Activated T-cell treated with anti-CD3 and anti-CD28 coated beads, Interleukin-2, amount 50 U/mL, for 24 hours (primary cell): ENCODE measurements around the gene FUT1.
"Not testable (repeated sequence)": the region's sequence is repeated elsewhere in the genome, so short reads cannot be mapped to it uniquely, and the experiment has no call there.

Source experiments
- DNase-seq: peaks from one replicate; pipeline ENCODE4 v3.0.0-alpha.2; 2020
- H3K27ac Mint-ChIP-seq: 2 replicates; pipeline ENCODE4 v1.8.0; 2020; ENCODE audit warnings: mild to moderate bottlenecking, mixed read lengths
- H3K27me3 Mint-ChIP-seq: 2 replicates; pipeline ENCODE4 v1.8.0; 2020; ENCODE audit warnings: mixed read lengths
- H3K36me3 Mint-ChIP-seq: 2 replicates; pipeline ENCODE4 v1.8.0; 2020; ENCODE audit warnings: low read depth, mixed read lengths
- H3K4me1 Mint-ChIP-seq: 2 replicates; pipeline ENCODE4 v1.8.0; 2020; ENCODE audit warnings: low read depth, mixed read lengths
- H3K4me3 Mint-ChIP-seq: 2 replicates; pipeline ENCODE4 v1.8.0; 2020; ENCODE audit warnings: mild to moderate bottlenecking, moderate library complexity, mixed read lengths
- H3K9me3 Mint-ChIP-seq: 2 replicates; pipeline ENCODE4 v1.8.0; 2020; ENCODE audit warnings: mixed read lengths

FUT1 gene

DNA sequence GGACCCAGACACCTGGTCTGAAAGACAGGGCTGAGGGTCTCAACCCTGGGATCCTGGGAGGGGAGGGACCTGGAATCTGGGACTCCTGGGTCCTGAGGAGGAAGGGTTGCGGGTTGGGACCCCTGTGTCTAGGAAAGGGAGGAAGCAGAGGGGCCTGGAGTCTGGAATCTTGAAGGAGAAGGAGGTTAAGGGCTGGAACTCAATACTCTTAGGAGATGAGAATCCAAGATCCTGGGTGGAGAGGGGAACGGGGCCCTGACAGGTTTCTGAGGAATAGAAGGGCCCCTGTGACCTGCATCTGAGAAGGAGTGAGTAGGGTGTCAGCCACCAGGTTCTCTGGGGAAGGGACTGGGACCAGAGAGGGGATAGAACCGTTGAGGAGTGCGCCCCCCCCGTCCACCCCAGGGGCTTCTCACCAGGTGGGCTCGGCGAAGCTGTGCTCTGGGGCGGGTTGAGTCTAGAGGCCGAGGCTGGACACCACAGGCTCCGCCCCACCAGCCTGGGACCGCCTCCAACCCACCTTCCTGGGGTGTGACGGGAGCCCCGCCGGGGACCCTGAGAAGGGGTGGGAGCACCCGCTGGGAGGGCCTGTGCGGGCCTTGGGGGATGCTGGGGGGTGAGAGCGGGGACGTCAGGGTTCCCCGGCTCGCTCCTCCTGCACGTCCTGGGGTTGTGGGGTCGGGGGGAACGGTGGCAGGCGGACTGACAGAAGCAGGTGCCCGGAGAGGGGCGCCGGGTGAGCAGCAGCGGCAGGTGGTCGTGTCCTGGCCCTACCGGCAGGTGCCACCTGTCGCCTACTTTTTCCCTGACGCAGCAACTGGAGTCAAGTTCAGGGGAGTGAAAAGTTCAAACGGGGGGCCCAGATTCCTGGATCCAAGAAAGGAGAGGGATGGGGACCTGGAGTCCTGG, 32.9 kb downstream of the FUT1 start, which contains the start of gene MAMSTR:
MAMSTR (minus strand) TSS at position 463 of the 909 bp plus-strand sequence. CDS start 694 bp downstream, outside the sequence.
- H3K9me3 Mint-ChIP-seq = no peaks in the 10 kb centered on the region
- peaks cover 2% of the 10 kb centered on the region for H3K36me3 Mint-ChIP-seq
- H3K4me3 Mint-ChIP-seq = peak within 1 kb of the TSS; percentile 86
- peaks cover 22% of the 10 kb centered on the region for H3K4me1 Mint-ChIP-seq
- H3K27ac Mint-ChIP-seq = peak within 1 kb of the TSS; percentile 98
- H3K27me3 Mint-ChIP-seq = no peaks in the 10 kb centered on the region
- no peak for DNase-seq

DNA sequence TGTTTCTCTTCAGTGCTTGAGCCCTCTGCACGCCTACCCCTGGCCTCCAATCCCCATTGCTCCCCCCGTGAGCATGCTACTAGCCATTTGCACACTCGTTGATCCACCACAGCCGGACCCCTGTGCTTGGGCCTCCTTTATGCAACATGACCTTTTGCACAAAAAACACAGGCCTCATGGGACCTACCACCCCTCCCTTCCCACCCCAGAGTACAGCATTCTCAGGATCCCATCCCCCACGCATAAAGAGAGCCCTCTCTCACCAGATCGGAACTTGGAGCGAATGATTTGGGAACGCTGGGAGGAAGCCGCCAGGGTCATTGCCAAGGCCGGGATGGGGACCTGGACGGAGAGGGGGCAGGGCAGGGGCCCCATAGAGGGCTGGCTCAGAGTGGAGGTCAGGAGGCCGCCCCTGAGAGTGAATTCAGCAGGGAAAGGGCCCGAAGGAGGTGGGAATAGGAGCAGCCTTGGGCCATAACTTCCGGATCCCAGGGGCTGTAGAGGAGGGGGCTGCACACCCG, 33.7 kb downstream of the FUT1 start:
- no peak overlapping the region for H3K4me3 Mint-ChIP-seq
- H3K9me3 Mint-ChIP-seq = no peaks in the 10 kb centered on the region
- H3K27me3 Mint-ChIP-seq = no peaks in the 10 kb centered on the region
- H3K4me1 Mint-ChIP-seq = peaks cover 23% of the 10 kb centered on the region
- no peak overlapping the region for H3K27ac Mint-ChIP-seq
- no peak for DNase-seq
- H3K36me3 Mint-ChIP-seq = peaks cover 2% of the 10 kb centered on the region

DNA sequence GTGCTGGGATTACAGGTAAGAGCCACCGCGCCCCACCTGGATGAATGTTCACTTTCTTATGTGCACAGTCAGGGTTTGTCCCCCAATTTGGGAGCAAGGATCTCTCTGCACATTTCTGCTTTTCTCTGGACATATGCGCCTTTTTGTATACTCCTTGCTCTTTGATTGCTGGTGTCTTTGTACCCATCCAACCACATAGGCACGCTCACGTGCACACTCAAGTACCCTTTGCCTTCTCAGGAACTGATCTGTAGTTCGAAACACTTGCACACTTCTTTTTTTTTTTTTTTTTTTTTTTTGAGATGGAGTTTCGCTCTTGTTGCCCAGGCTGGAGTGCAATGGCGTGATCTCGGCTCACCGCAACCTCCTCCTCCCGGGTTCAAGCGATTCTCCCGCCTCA, 34.3 kb downstream of the FUT1 start:
- H3K4me3 Mint-ChIP-seq = not testable (repeated sequence)

DNA sequence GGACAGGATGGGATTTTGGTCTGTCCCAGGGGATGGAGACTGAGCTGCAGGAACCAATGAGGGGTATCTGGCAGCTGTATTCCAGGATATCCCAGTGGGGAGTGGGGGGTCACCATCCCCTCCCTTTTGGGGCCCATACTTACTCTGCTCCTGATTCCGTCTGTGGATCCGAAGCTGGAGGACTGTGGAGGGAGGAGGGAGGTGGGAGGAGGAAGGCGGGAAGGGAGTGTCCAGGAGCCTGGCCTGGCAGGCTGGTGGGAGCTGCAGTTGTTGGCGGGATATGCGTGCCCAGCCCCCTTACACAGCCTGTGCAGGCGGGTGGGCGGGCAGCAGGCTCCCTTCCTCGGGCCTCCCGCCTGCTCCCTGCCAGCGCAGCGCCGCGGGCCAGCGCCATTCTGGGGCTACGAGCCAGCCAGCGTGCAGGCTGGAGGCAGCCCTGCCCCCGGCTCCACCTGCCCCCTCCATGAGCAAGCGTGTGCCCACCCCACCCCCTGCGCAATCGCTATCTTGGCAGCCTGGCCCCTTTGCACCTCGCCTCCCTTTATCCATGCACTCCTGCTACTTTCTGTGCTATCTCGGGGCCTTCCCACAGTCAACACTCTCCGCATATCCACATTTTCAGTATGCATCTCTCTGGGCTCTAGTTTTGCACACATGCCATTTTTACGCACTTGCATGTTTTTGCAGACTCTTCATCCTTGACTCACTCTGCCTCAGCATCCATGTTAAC, 35.7 kb downstream of the FUT1 start:
- no peak overlapping the region for H3K4me3 Mint-ChIP-seq
- peaks cover 30% of the 10 kb centered on the region for H3K4me1 Mint-ChIP-seq
- H3K27me3 Mint-ChIP-seq = no peaks in the 10 kb centered on the region
- no peaks in the 10 kb centered on the region for H3K9me3 Mint-ChIP-seq
- H3K27ac Mint-ChIP-seq = no peak overlapping the region
- DNase-seq = no peak
- H3K36me3 Mint-ChIP-seq = peaks cover 2% of the 10 kb centered on the region

More for the DNA sequence above, 34.3 kb downstream of the FUT1 start:
- not testable (repeated sequence) for H3K36me3 Mint-ChIP-seq, H3K27ac Mint-ChIP-seq, DNase-seq, H3K9me3 Mint-ChIP-seq, H3K27me3 Mint-ChIP-seq
- H3K4me1 Mint-ChIP-seq = peaks cover 28% of the 10 kb centered on the region

DNA sequence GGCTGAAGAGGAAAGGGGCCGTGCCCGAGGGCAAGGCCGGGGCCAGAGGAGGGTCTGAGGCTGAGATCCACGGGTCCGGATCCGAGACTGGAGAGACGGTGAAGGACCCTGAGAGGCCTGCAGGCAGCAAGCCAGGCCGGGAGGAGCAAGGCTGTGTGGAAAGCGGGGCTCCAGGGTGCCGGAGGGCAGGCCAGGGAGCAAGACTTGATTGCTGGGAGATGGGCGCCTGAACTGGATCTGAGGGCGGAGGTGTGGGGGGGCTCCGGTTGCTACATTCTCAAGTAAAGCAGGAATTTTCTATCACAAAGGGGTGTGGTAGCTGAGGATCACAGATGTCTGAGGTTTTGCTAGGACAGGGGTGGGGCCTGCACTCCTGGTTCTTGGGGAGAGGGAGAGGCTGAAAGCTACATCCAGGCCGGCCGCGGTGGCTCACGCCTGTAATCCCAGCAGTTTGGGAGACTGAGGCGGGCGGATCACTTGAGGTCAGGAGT, 36.7 kb downstream of the FUT1 start:
- Mint-ChIP-seq H3K36me3 (peaks cover 7% of the 10 kb centered on the region), H3K4me3 (peak overlapping the region; percentile 83), H3K27me3 (no peaks in the 10 kb centered on the region), H3K27ac (no peak overlapping the region), H3K4me1 (peaks cover 24% of the 10 kb centered on the region), H3K9me3 (no peaks in the 10 kb centered on the region)
- no peak for DNase-seq

DNA sequence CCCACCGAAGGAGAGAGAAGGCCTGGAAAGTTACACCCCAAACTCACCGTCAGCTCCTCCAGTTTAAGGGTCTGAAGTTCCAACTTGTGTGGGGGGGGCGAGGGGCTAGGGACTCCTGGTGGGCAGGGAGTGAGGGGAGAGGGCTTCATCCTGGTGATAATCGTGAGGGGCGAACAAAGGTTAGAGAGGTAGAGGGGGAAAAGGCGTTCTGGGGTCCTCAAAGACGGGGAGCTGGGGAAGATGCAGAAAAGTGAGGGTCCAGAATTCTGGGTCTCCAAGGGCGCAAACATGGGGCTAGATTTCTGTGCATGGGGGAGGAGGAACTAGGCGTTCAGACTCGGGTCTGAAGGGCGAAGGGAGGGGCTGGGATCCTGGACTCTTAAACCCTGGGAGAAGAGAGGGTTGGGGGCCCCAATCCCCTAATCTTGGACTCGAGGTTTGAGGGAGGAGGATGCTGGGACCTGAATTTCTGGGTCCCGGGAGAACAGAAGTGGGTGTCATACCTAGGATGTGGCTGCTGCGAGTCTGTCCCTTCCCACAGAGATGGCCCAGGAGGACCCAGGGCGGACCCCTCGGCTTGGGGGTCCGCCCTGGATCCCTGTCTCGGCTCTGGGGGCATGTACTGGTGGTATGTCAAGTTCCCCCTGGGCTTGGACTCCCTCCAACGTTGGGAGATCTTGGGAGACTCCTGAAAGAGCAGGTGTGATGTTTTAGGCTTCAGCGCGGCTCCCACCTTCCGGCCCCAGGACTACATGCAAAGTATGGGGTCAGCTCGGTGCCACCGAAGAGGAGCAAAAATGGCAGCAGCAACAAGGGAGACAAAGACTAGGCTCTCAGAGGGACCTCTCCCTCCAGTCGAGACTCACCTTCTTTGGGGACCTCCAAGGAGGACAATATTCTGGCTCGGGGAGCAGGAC, 37.4 kb downstream of the FUT1 start:
- Mint-ChIP-seq H3K27ac (peak overlapping the region; percentile 91), H3K4me3 (peak overlapping the region; percentile 83), H3K4me1 (peaks cover 18% of the 10 kb centered on the region), H3K9me3 (no peaks in the 10 kb centered on the region), H3K36me3 (peaks cover 6% of the 10 kb centered on the region), H3K27me3 (no peaks in the 10 kb centered on the region)
- no peak for DNase-seq

DNA sequence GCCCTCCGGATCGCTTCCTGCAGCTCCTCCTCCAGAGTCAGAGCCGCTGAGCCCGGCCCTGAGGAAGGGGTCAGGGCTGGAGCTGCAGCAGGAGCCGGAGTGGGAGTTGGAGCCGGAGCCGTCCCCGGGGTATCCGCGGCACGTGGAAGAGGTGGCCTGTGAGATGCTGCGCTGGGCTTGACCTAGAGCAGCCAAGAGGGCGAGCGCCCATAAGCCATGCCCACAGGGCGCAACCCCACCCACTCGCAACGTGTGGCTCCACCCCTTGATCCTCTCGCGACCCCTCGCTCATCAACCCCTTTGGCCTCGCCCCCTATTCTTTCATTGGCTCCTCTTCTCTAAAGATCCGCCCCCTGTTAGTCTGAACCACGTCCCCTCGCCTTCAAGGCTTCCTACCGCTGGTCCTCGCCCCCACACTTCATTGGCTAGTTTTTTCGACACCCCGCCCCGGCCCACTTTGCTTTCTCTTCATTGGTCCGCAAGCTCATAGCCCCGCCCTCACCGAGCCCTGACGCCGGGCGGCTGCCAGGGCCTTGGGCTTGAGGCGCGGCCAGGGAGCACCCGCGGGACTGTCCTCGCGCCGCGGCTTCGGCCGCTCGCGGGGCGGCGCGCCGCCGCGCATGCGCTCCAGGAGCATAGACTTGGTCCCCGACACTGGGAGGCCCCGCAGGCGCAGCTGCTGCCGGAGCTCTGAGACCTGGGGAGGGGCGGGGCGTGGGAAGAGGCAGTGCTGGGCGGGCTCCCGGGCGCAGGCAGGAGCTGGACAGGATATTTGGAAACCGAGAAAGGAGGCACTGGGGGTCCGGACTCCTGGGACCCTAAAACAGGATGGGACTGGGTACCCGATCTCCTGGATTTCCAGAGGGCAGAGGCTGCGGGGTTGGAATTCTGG, 38.3 kb downstream of the FUT1 start:
- peak overlapping the region; percentile 91 for H3K27ac Mint-ChIP-seq
- peak overlapping the region; percentile 86 for H3K4me3 Mint-ChIP-seq

DNA sequence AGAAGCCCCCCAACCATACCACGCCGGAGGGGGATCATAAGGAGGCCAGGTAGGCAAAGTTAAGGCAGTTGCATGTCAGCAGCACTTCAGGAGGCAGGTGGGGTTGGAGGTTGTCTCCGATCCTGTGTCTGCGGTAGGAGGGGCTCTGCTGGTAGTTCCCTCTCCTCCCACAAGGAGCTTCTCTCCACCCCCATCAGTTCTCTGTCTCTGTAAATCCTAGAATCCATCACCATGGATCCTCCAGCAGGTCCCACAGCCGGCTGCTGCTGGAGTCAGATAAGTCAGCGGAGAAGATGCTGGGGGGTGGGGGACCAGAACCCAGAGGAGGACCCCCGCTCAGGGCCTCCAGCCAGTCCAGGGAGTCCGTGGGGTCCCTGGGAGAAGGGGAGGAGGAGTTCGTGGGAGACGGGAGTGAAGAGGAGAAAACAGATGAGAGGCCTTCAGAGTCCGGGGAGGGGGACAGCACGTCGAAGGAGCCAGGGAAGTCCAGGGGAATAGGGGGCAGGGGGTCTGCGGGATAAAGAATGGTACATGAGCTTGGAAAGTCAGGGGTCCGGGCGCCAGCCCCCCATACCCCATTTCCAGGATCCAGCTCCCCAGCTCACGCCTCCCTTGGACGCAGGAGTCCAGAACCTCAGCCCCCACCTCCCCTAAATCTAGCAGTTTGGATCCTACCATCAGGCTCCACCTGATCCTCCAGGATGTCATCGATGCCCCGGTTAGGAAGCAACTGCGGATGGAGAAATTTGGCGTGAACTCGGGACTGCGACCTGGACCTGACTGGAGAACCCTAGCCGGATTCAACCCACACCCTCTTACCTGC, 39.2 kb downstream of the FUT1 start:
- H3K4me3 Mint-ChIP-seq = peak overlapping the region; percentile 86
- H3K4me1 Mint-ChIP-seq = peaks cover 18% of the 10 kb centered on the region
- H3K36me3 Mint-ChIP-seq = peaks cover 6% of the 10 kb centered on the region
- no peak for DNase-seq
- no peaks in the 10 kb centered on the region for H3K27me3 Mint-ChIP-seq
- H3K27ac Mint-ChIP-seq = peak overlapping the region; percentile 69
- no peaks in the 10 kb centered on the region for H3K9me3 Mint-ChIP-seq

More for the DNA sequence above, 38.3 kb downstream of the FUT1 start:
- no peaks in the 10 kb centered on the region for H3K9me3 Mint-ChIP-seq
- H3K36me3 Mint-ChIP-seq = peaks cover 6% of the 10 kb centered on the region
- no peaks in the 10 kb centered on the region for H3K27me3 Mint-ChIP-seq
- peaks cover 18% of the 10 kb centered on the region for H3K4me1 Mint-ChIP-seq
- DNase-seq = peak; percentile 98

DNA sequence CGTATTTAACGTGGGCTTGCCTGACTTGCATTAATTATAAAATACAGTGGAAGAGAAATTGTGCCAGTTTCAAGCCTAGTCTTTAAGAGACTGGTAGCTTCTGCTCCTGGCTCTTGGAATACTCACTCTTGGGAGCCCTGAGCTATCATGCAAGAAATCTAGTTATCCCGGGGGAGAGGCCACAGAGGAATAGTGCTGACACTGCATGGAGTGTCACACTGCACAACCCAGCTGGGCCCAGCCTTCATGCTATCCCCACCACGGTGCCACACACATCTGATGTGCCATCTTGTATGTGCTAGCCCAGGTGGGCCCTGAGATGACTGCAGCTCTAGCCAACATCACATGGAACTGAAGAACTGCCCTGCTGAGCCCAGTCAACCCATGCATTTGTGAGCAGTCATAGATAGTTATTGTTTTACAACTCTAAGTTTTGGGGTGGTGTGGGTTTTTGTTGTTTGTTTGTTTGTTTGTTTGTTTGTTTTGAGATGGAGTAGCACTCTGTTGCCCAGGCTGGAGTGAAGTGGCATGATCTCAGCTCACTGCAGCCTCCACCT, 41.3 kb downstream of the FUT1 start:
- Mint-ChIP-seq H3K4me1 (peaks cover 18% of the 10 kb centered on the region), H3K36me3 (peaks cover 6% of the 10 kb centered on the region), H3K9me3 (no peaks in the 10 kb centered on the region), H3K4me3 (no peak overlapping the region), H3K27ac (no peak overlapping the region), H3K27me3 (no peaks in the 10 kb centered on the region)
- DNase-seq = no peak

DNA sequence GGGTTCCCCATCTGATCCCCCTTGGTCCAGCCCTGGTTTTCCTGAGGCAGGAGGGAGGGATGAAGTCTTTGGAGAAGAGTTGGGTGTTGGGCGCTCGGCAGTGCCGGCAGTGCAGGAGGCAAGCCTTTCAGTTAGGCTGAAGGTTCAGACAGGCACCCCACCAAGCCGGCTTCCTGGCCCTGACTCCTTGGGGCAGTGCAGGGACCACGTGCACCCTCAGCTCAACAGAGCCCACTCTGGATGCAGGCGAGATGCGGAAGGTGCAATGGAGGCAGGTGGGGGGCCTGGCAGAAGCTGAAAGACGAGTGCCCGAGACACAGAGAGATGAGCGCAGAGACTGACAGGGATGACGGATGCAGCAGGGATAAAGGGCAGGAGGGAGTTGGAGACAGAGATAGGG, 44.0 kb downstream of the FUT1 start:
- Mint-ChIP-seq H3K36me3 (peaks cover 16% of the 10 kb centered on the region), H3K27me3 (no peaks in the 10 kb centered on the region), H3K9me3 (no peaks in the 10 kb centered on the region), H3K4me3 (no peak overlapping the region), H3K27ac (no peak overlapping the region), H3K4me1 (peaks cover 7% of the 10 kb centered on the region)
- DNase-seq = no peak

DNA sequence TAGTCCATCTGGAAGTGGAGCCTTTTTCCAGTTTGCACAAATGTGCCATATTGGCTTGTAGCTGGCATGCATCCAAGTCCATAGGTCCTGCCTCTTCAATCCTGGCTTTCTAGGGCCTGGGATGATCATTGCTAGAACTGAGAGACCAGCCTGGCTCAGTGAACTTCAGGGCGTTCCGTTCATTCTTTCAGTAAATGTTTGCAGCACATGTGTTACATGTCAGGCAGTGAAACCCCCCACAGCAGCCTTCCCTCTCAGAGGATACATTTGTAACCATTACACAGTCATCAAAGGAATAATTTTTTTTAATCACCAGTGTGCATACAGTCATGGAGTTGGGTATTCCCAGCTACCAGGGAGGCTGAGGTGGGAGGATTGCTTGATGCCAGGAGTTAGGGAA, 47.0 kb downstream of the FUT1 start:
- H3K27ac Mint-ChIP-seq = no peak overlapping the region
- no peak for DNase-seq
- H3K4me3 Mint-ChIP-seq = no peak overlapping the region
- H3K27me3 Mint-ChIP-seq = no peaks in the 10 kb centered on the region
- peaks cover 17% of the 10 kb centered on the region for H3K36me3 Mint-ChIP-seq
- H3K4me1 Mint-ChIP-seq = no peaks in the 10 kb centered on the region
- H3K9me3 Mint-ChIP-seq = no peaks in the 10 kb centered on the region

DNA sequence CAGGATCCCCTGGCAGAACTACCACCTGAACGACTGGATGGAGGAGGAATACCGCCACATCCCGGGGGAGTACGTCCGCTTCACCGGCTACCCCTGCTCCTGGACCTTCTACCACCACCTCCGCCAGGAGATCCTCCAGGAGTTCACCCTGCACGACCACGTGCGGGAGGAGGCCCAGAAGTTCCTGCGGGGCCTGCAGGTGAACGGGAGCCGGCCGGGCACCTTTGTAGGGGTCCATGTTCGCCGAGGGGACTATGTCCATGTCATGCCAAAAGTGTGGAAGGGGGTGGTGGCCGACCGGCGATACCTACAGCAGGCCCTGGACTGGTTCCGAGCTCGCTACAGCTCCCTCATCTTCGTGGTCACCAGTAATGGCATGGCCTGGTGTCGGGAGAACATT, 49.1 kb downstream of the FUT1 start:
- Mint-ChIP-seq H3K27me3 (peaks cover 2% of the 10 kb centered on the region), H3K36me3 (peaks cover 17% of the 10 kb centered on the region), H3K4me1 (no peaks in the 10 kb centered on the region), H3K9me3 (no peaks in the 10 kb centered on the region), H3K4me3 (no peak overlapping the region), H3K27ac (no peak overlapping the region)
- no peak for DNase-seq
